Ovary (tissue), 9 donors: ENCODE measurements around the gene CREM. TPM values are rescaled to one million over a fixed set of nuclear protein-coding genes. Genes with fewer than 3 reads are reported as not detected.

ENCODE experiments used
- DNase-seq, 5 donors: peaks; one replicate each; pipeline ENCODE4 v3.0.0-alpha.2; 2019 to 2020
- H3K27ac ChIP-seq, 2 donors: fragments of 200-600 bp; one replicate each; pipeline versions ENCODE4 v1.5.1 to v1.8.0; 2019 to 2022
- H3K27me3 ChIP-seq: fragments of 200-600 bp; one replicate; pipeline ENCODE4 v1.8.0; 2022
- H3K36me3 ChIP-seq: fragments of 200-600 bp; sonication (generic); one replicate; pipeline ENCODE4 v1.5.1; 2019
- H3K4me1 ChIP-seq: one replicate; pipeline ENCODE4 v1.8.1; 2013; ENCODE audit warnings: mild to moderate bottlenecking, moderate library complexity; ENCODE audit not compliant: insufficient read depth
- H3K4me3 ChIP-seq: fragments of 200-600 bp; sonication (generic); one replicate; pipeline ENCODE4 v1.5.1; 2017
- H3K9me3 ChIP-seq, 2 donors: fragments of 200-600 bp in 1 of 2; sonication (generic) in 1 of 2; one replicate each; pipeline versions ENCODE4 v1.5.1 to v1.8.1; 2013 to 2019; ENCODE audit warnings: mild to moderate bottlenecking in 1 of 2, moderate library complexity in 1 of 2
- EP300 ChIP-seq: sonication (generic); formaldehyde crosslinking; IDR thresholded peaks from one replicate; pipeline ENCODE4 v1.6.1; 2017; ENCODE audit warnings: antibody characterized with exemption
- POLR2A ChIP-seq: fragments of 450-650 bp; IDR thresholded peaks from one replicate; pipeline ENCODE4 v1.6.1; 2017; ENCODE audit warnings: antibody characterized with exemption, mild to moderate bottlenecking, moderate library complexity
- WGBS, 3 donors: extraction: QIAGEN DNeasy Blood & Tissue Kit in 1 of 3; methylation state at CpG; one replicate each; pipeline versions ENCODE4 v1.1.5 to v1.1.7; 2013 to 2017; 5-methylcytosine and 5-hydroxymethylcytosine counted together
- intact Hi-C, 4 donors: fragments of 100-400 bp; cut with DNase I; formaldehyde crosslinking; loops; one replicate each; pipeline versions ENCODE4 v1.11.0 to v1.15.1; 2022 to 2023
- microRNA-seq, 3 donors: library from miRNA; unstranded; fragments of <30 nt; microRNA quantifications; one replicate each; pipeline versions ENCODE4 to v1.2.0, GENCODE V29; 2019 to 2020
- polyA plus RNA-seq, 2 donors: library from polyadenylated mRNA; stranded (reverse); fragments of 200-250 nt in 1 of 2; fragments of 350-450 nt in 1 of 2; fragmentation: Illumina TruSeq in 1 of 2; extraction: RNeasy Lipid Tissue Mini Kit (QIAGEN cat#74804) in 1 of 2; gene quantifications; one replicate each; pipeline ENCODE4 v1.2.3, GENCODE V29; 2013 to 2014
- small RNA-seq: library from RNA; depleted of rRNA; stranded (forward); fragments of <200 nt; gene quantifications from one replicate; pipeline ENCODE3, GENCODE V24; 2016
- total RNA-seq, 7 donors: library from RNA; depleted of rRNA in 2 of 7; stranded (reverse); fragments of >200 nt in 2 of 7; fragmentation: NEBNext Ultra II Directional in 3 of 7; extraction: Animal tissue kit (Norgen Biotek cat#: 25700) in 3 of 7; gene quantifications; one replicate each; pipeline versions ENCODE4 v1.1.0 to v1.2.4, GENCODE V29; 2016 to 2023
- TF ChIP-seq, protein P1 (sequence below), 3 donors: fragments of 450-650 bp in 2 of 3; fragments of 200-600 bp in 1 of 3; IDR thresholded peaks; one replicate each; pipeline versions ENCODE4 v1.5.1 to v1.8.0; 2016 to 2022; ENCODE audit warnings: antibody characterized with exemption in 3 of 3, mild to moderate bottlenecking in 1 of 3
- donor health status: DM: no; HTN: no; CAD: no; lungs with moderate emphysema.
- donor health status: DM: no; HTN: no; CAD: no.
- donor health status: Bipolar disorder and iron deficiency.
- donor health status: DM: yes; HTN: yes; CAD: no.
- donor health status: DM: no; HTN: no; CAD: no.
- donor health status: DM: yes; HTN: yes; CAD: no.

The CREM gene
- total and polyA plus RNA-seq, 9 donors, result 24.4 to 87.2 (median 41.5) TPM

DNA sequence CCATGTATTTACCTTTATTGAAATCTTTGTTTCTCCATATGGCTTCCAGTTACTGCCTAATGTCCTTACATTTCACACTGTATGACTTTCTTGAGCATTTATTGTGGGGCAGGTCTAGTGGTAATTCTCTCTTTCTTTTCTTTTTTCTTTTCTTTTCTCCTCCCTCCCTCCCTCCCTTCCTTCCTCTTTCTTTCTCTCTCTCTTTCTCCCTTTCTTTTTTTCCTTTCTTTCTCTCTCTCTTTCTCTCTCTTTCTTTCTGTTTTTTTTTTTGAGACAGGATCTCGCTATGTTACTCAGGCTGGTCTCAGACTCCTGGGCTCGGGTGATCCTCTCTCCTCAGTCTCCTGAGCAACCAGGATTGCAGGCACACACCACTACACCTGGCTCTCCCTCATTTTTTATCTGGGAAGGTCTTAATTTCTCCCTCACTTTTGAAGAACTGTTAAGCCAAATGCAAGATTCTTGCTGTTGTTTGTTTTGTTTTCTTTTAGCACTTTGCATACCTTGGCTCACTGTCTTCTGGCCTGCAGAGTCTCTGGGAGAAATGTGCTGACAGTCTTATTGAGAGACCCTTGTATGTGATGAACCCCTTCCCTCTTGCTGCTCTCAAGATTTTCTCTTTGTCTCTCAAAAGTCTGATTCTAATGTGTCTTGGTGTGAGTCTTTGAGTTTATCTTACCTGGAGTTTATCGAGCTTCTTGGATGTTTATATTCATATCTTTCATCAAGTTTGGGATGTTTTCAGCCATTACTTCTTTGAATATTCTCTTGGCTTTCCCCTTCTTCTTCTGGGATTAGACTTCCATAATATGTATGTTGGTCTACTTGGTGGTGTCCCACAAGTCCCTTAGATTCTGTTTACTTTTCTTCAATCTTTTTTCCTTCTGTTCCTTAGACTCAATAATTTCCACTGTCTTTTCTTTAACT, 130.7 kb downstream of the CREM start:
- TF ChIP-seq, protein P1, sequence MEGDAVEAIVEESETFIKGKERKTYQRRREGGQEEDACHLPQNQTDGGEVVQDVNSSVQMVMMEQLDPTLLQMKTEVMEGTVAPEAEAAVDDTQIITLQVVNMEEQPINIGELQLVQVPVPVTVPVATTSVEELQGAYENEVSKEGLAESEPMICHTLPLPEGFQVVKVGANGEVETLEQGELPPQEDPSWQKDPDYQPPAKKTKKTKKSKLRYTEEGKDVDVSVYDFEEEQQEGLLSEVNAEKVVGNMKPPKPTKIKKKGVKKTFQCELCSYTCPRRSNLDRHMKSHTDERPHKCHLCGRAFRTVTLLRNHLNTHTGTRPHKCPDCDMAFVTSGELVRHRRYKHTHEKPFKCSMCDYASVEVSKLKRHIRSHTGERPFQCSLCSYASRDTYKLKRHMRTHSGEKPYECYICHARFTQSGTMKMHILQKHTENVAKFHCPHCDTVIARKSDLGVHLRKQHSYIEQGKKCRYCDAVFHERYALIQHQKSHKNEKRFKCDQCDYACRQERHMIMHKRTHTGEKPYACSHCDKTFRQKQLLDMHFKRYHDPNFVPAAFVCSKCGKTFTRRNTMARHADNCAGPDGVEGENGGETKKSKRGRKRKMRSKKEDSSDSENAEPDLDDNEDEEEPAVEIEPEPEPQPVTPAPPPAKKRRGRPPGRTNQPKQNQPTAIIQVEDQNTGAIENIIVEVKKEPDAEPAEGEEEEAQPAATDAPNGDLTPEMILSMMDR (IDR thresholded peaks at IDR 0.05), result no peak
- TF ChIP-seq POLR2A, result no peak
- no peak for TF ChIP-seq EP300
- Histone ChIP-seq H3K4me3 (no peak overlapping the region), H3K9me3 (no peaks in the 10 kb centered on the region), H3K27ac (no peak overlapping the region), H3K36me3 (no peaks in the 10 kb centered on the region), H3K27me3 (no peaks in the 10 kb centered on the region), H3K4me1 (no peaks in the 10 kb centered on the region)
- intact Hi-C loops, result no loop called here
- no peak for DNase-seq
- 86 to 90% (median 90%) methylated on average over 3 of the region's 3 CpGs for WGBS, 3 donors

DNA sequence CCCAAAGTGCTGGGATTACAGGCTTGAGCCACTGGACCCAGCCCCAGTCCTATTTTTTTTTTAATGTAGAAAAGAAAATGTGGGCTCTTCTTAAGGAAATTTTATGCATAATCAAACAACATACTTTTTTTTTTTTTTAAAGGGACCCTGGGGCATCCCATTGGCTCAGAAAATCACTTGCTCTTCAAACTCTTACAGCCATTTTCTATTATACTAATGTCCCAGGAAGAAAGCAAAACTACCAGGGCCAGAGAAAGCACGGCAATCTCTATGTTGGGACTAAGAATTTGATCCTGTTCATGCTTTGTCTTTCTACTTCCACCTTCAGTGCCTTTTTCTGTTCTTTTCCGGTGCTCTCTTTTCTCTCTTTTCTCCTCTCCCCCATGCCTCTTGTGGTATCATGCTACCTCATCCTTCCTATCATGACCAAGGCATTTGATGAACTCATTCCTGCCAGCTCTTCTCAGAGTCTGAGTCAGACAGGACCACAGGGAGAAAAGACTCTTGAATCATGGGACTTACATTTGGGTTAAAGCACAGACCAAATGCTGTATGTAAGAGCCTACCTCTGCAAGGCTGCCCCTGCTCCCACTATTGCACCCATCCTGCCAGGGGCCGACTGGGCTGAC, 133.2 kb downstream of the CREM start:
- no peaks in the 10 kb centered on the region for H3K4me1 ChIP-seq
- H3K36me3 ChIP-seq, result no peaks in the 10 kb centered on the region
- TF ChIP-seq EP300, result no peak
- TF ChIP-seq POLR2A, result no peak
- TF ChIP-seq, protein P1 (IDR thresholded peaks at IDR 0.05), result no peak
- H3K27ac ChIP-seq, result no peak overlapping the region
- H3K4me3 ChIP-seq, result no peak overlapping the region
- no peak for DNase-seq
- H3K9me3 ChIP-seq, result no peaks in the 10 kb centered on the region
- intact Hi-C loops, result no loop called here
- WGBS, 3 donors, result 52 to 59% (median 58%) methylated on average over 3 of the region's 3 CpGs
- H3K27me3 ChIP-seq, result no peaks in the 10 kb centered on the region

DNA sequence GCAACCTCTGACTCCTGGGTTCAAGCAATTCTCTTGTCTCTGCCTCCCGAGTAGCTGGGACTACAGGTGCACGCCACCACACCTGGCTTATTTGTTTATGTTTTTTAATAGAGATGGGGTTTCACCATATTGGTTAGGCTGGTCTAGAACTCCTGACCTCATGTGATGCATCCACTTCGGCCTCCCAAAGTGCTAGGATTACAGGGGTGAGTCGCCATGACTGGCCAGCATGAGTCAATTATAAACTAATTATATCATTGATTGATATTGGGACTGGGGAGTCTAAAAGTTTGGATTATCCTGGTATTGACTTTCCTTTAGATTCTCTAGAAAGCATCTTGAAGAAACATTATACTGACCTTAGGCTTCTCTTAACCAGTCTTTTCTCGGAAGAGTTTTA, 135.8 kb downstream of the CREM start:
- Histone ChIP-seq H3K9me3 (no peaks in the 10 kb centered on the region), H3K27ac (no peak overlapping the region), H3K27me3 (no peaks in the 10 kb centered on the region), H3K4me3 (no peak overlapping the region), H3K4me1 (no peaks in the 10 kb centered on the region), H3K36me3 (no peaks in the 10 kb centered on the region)
- 96 to 98% (median 96%) methylated on average over 5 of the region's 5 CpGs for WGBS, 3 donors
- intact Hi-C loops, result no loop called here
- TF ChIP-seq POLR2A, result no peak
- TF ChIP-seq EP300, result no peak
- TF ChIP-seq, protein P1 (IDR thresholded peaks at IDR 0.05), result no peak
- DNase-seq, result no peak

Small RNAs within 50 kb of the gene (microRNA-seq; reads per million reads assigned to microRNA genes)
- gene MIR3611, result 2.0 to 6.3 (median 4.5) reads per million in 3 donors

Small RNAs within 50 kb of the gene (small RNA-seq; reads per million reads assigned to genes)
- not detected for gene MIR3611
- gene RNU6-1167P, result not detected
- not detected for gene RNU6-794P
- not detected for gene RNU7-77P

Other genes with a start within 250 kb of the CREM start
- gene CUL2, start 36.5 kb upstream of the CREM start, total RNA-seq, result 10 to 100 TPM; 10.5 to 33.0 (median 23.6) TPM
- gene CUL2, start 36.5 kb upstream of the CREM start, polyA plus RNA-seq, result 10 to 100 TPM; 11.2 to 25.5 TPM
- gene CCNY, start 209.7 kb downstream of the CREM start, total RNA-seq, result 10 to 100 TPM; 28.3 to 81.3 (median 60.9) TPM
- 10 to 100 TPM; 29.5 to 87.0 TPM for gene CCNY, start 209.7 kb downstream of the CREM start, polyA plus RNA-seq